IMR-90 (cell line): ENCODE data around the gene ZNF574.

Source experiments
- BHLHE40 ChIP-seq: fragments of 150-350 bp; IDR thresholded peaks from 2 replicates; pipeline ENCODE4 v1.6.1; 2016; ENCODE audit warnings: mild to moderate bottlenecking, low read depth, low read length
- CEBPB ChIP-seq: IDR thresholded peaks from 2 replicates; pipeline ENCODE4 v1.6.1; 2012; ENCODE audit warnings: low read depth, low read length, improper control_type of control experiment
- CHD1 ChIP-seq: IDR thresholded peaks from 2 replicates; pipeline ENCODE4 v1.6.1; 2012; ENCODE audit warnings: low read depth, low read length, improper control_type of control experiment
- FOS ChIP-seq: fragments of 150-350 bp; IDR thresholded peaks from 2 replicates; pipeline ENCODE4 v1.6.1; 2016; ENCODE audit warnings: low read depth, low read length
- MAFK ChIP-seq: IDR thresholded peaks from 2 replicates; pipeline ENCODE4 v1.6.1; 2012; ENCODE audit warnings: low read depth, low read length, improper control_type of control experiment
- MAZ ChIP-seq: IDR thresholded peaks from 2 replicates; pipeline ENCODE4 v1.6.1; 2012; ENCODE audit warnings: low read depth, mild to moderate bottlenecking, low read length, improper control_type of control experiment, moderate library complexity, borderline replicate concordance
- MXI1 ChIP-seq: IDR thresholded peaks from 2 replicates; pipeline ENCODE4 v1.6.1; 2012; ENCODE audit warnings: low read depth, mild to moderate bottlenecking, low read length, moderate library complexity, borderline replicate concordance
- POLR2A ChIP-seq: IDR thresholded peaks from 2 replicates; pipeline ENCODE4 v1.6.1; 2012; ENCODE audit warnings: mild to moderate bottlenecking, low read depth, low read length
- RAD21 ChIP-seq: IDR thresholded peaks from 2 replicates; pipeline ENCODE4 v1.6.1; 2012; ENCODE audit warnings: low read length, improper control_type of control experiment
- RFX5 ChIP-seq: IDR thresholded peaks from 2 replicates; pipeline ENCODE4 v1.8.0; 2012; ENCODE audit warnings: low read depth, mild to moderate bottlenecking, low read length, moderate library complexity
- SMC3 ChIP-seq: fragments of 150-350 bp; IDR thresholded peaks from 2 replicates; pipeline ENCODE4 v1.6.1; 2016; ENCODE audit warnings: low read depth, mild to moderate bottlenecking, antibody characterized with exemption, low read length, moderate library complexity
- USF2 ChIP-seq: fragments of 150-350 bp; IDR thresholded peaks from 2 replicates; pipeline ENCODE4 v1.6.1; 2017; ENCODE audit warnings: mild to moderate bottlenecking, antibody characterized with exemption, low read length, low read depth
- TF ChIP-seq, protein P1 (sequence below): conservative IDR thresholded peaks from 2 replicates; pipeline ENCODE4 v1.5.1; 2012; ENCODE audit warnings: mild to moderate bottlenecking, low read depth, low read length, improper control_type of control experiment

DNA sequence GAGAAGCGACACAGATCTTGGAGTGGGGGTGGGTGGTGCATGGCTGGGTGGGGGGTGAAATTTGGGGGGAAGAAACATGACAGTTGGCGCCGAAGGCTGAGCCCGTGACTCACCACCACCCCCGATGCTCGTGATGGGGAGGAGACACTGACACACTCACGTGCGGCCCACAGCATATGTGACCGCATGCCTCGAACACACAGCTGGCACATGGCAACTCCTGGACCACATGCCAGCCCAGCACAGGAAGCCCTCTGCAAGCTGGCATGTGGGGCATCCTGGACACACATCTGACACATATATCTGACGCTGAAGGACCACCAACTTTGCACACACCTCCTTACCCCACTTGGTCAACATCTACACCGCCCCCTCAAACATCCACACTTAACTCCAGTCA lies 4.7 kb upstream of the ZNF574 start:
- TF ChIP-seq POLR2A (no peak), MXI1 (no peak), USF2 (no peak), CEBPB (no peak), CHD1 (no peak), BHLHE40 (no peak), FOS (no peak), RFX5 (no peak), MAFK (no peak), SMC3 (no peak), MAZ (no peak), RAD21 (no peak)
- TF ChIP-seq, protein P1, sequence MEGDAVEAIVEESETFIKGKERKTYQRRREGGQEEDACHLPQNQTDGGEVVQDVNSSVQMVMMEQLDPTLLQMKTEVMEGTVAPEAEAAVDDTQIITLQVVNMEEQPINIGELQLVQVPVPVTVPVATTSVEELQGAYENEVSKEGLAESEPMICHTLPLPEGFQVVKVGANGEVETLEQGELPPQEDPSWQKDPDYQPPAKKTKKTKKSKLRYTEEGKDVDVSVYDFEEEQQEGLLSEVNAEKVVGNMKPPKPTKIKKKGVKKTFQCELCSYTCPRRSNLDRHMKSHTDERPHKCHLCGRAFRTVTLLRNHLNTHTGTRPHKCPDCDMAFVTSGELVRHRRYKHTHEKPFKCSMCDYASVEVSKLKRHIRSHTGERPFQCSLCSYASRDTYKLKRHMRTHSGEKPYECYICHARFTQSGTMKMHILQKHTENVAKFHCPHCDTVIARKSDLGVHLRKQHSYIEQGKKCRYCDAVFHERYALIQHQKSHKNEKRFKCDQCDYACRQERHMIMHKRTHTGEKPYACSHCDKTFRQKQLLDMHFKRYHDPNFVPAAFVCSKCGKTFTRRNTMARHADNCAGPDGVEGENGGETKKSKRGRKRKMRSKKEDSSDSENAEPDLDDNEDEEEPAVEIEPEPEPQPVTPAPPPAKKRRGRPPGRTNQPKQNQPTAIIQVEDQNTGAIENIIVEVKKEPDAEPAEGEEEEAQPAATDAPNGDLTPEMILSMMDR = no peak
